GM18502 (cell line): Measurements from ENCODE around the gene DLG4.

ENCODE experiments used
- ATAC-seq: cut with Tn5 transposase; IDR thresholded peaks from one replicate; pipeline ENCODE4 v1.9.1; 2021; ENCODE audit warnings: mild to moderate bottlenecking; ENCODE audit not compliant: unreplicated experiment, poor library complexity

Gene DLG4

DNA sequence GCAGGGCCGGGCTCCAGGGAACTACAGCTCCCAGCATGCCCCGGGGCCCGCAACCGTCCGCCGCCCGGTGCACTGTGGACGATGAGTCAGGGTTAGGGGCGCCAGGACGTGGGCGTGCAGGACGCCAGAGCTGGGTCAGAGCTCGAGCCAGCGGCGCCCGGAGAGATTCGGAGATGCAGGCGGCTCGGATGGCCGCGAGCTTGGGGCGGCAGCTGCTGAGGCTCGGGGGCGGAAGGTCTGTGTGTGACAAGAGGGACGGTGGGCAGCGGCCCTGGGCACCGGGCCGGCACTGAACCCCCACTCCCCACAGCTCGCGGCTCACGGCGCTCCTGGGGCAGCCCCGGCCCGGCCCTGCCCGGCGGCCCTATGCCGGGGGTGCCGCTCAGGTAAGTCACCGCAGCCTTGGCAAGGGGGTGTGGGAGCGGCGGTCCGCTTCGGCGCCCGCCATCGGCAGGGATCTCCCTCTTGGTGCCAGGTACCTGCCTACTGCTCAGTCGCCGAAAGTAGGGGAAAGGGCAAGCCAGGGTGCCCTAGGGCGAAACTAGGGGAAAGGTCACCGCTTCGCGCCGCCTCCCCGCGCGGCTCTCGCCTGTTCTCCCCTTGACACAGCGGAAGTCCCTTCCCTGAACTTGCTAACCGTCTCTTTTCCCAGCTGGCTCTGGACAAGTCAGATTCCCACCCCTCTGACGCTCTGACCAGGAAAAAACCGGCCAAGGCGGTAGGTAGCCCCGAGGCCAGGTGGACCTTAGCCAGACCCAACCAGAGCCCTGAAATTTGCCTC is at the start of gene DLG4, which contains the start of gene ACADVL:
DLG4 (minus strand) TSS at position 25 of the 781 bp plus-strand sequence.
ACADVL (plus strand) TSS at position 127 of the 781 bp plus-strand sequence; CDS start at position 174, 47 bp downstream.
- peak; percentile 63 for ATAC-seq

DNA sequence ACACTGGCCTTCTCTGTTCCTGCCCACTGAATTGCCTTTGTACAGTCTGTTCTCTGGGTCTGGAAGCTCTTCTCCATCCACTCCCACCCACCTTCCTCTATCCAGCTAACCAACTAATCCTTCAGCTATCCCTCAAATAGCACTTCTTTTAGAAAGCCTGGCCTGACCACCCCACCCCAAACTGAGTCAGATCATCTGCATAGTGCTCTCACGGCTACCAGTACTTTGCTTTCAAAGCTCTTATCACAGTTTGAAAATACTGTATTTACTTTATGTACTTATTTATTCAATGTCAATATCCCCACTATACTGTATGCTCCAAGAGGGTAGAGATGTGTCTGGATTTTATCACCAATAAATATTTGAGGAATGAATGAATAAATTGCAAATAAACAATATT is 47.1 kb upstream of the DLG4 start:
- ATAC-seq = no peak

DNA sequence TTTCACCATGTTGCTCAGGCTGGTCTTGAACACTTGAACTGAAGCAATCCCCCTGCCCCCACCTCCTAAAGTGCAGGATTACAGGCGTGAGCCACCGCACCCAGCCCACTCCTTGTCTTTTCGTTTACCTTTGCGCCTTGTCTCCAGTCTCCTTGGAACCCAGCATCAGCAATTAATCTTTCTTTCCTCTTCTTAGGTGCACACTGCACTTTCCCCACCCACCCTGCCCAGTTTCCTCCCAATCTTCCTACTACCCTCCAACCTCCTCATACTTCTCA is 44.1 kb upstream of the DLG4 start:
- ATAC-seq = no peak

DNA sequence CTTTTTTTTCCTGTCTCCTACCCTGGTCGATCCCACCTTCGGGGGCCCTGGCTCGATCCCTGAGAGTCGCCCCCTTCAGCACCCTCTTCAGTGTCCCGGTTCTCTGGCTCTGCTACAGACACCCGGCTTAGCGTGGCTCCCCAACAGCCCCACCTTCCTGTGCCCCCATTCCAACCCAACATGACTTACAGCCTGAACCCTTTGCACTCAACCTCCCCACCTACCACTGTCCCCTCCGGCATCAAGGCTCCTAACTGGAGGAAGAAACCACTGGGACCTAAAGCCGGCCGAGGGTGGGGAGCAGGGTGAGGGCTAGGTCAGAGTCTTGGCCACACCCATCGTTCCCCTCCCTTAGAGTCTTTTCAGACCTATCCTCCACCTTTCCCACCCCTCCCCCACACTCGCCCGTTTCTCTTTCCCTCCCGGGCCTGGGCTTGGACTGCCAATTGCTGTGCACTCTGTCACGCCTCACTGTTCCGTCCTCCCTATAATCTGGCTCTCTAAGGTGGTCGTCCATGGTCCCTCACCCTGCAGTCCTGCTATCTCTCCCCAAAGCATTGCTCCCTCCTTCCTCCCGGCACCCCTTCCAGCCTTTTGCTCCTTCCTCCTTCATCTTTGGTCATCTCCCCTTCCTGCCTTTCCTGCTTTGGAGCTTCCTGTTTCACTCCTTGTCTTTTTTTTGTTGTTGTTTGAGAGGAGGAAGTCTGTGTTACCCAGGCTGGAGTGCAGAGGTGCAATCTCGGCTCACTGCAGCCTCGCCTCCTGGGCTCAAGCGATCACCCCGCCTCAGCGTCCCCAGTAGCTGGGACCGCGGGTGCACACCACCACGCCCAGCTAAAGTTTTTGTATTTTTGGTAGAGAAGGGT is 43.5 kb upstream of the DLG4 start:
- ATAC-seq = no peak

DNA sequence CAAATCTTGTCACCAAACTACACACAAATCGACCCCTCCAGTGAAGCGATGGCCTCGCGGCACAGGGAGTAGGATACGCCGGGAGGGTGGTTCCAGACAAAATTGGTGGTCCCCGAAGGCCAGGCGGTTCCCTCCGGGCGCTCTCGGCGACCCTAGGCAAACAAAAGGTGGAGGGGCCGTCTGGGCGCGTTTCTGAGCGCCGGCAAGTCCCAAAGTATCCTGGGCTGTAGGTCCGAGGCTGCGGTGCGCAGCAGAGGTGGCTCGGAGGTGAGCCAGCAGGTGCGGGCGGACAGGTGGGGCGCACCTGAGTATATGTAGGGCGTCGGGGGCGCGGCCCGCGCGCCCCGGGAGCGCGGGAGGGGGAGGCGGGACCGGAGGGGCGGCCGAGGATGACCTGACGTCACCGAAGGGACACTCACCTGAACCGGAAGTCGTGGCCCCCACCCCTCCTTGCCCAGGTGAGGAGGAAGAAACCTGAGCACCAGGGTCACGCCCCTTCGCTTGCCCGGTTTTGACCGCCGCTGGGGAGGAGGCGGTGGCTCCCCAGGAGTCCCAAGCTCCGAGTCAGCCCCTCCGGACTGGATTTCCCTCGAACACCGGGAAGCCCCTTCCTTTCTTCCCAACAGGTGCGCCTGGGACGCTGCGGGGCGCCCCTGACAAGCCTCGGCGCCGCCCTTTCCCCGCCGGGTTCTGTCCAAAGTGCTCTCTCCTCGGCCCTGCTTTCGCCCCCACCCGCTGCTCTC is 42.7 kb upstream of the DLG4 start, which contains the start of gene CLDN7:
CLDN7 (minus strand) TSS at position 287 of the 743 bp plus-strand sequence. CDS start 435 bp downstream, outside the sequence.
- no peak for ATAC-seq

DNA sequence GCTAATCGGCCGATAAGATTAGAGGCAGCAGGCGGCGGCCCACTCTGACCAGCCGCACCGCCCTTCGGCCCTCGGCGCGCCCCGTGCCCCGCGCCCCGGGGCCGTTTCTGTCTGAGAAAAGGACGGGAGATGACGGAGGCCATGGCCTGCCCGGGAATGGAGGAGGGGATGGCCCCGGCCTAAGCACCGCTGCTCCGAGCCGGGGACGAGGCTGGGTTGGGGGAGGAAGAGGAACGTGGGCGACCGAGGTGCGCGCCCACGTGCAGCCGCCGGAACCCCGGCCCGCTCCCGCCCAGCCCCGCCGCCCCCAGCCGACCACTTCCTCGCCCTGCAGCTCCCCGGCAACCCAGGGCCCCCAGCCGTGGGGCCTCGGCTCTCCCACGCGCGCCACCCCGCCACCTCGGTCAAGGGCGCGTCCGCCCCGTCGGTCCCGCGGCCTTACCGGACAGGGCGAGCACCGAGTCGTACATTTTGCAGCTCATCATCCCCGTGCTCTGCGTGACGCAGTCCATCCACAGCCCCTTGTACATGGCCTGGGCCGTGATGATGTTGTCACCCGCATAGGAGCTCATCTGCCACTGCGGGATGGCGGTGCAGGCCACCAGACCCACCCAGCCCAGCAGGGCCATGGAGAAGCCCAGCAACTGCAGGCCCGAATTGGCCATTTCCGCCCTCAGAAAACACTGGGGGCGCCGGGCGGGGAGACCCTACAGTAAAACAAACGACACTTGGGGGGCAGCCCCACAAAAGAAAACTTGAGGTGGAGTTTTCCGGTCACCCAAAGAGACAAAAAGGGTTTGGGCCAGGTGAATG is 41.9 kb upstream of the DLG4 start:
- no peak for ATAC-seq

DNA sequence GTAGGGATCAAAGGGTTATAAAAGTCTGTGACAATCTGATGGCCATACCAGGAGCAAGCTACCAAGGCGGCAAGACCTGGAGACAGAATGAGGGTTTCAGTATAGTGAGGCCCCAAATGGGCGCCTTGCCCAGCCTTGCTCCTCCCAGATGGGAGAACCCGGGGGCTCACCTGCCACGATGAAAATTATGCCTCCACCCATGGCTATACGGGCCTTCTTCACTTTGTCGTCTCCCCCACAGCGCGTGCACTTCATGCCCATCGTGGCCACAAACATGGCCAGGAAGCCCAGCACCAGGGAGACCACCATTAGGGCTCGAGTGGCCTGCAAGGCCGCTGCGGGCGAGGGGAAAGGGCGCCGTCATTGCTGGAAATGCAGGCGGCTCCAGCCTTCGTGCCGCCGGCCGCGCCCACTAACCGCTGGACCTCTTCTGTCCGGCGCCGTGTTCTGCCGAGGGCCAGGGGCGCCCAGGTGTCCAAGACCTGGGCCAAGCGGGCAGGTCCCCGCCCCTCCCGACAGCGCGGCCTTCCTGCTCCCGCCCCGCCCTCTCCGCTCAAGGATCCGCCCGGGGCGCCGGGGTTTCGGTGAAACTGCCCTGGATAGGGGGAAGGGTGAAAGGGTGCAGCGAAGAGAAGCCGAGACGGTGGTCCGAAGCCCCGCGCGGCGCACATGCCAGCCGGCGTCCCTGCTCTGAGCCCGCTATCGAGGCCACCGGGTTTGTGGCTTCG is 41.2 kb upstream of the DLG4 start:
- ATAC-seq = no peak

DNA sequence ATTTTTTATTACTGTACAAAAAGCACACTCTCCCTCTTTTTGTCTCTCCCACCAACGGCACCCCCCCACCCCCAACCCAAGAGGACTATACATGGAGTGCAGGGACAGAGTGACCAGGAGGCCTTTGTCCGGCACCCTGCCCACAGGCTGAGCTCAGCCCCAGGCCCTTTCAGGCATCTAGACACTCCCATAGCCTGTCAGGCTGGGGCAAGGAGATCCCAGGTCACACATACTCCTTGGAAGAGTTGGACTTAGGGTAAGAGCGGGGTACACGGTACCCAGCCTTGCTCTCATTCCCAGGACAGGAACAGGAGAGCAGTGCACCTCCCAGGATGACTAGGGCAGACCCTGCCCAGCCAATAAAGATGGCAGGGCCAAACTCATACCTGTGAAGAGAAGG is 40.5 kb upstream of the DLG4 start:
- ATAC-seq = no peak

DNA sequence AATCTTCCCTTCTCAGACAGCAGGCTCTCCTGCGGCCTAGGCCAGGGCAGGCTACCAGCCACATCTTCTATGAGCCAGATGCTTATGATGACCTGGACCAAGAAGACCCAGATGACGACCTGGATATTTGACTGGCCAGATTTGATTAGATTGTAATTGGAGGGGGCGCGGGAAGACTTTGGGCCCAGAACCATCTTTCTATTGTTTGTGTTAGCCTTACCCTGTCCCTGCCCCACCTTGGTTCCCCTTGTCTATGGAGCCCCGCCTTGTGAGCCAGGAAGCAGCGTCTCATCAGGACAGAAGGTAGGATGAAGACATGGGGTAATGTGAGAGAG is 39.9 kb upstream of the DLG4 start:
- no peak for ATAC-seq

DNA sequence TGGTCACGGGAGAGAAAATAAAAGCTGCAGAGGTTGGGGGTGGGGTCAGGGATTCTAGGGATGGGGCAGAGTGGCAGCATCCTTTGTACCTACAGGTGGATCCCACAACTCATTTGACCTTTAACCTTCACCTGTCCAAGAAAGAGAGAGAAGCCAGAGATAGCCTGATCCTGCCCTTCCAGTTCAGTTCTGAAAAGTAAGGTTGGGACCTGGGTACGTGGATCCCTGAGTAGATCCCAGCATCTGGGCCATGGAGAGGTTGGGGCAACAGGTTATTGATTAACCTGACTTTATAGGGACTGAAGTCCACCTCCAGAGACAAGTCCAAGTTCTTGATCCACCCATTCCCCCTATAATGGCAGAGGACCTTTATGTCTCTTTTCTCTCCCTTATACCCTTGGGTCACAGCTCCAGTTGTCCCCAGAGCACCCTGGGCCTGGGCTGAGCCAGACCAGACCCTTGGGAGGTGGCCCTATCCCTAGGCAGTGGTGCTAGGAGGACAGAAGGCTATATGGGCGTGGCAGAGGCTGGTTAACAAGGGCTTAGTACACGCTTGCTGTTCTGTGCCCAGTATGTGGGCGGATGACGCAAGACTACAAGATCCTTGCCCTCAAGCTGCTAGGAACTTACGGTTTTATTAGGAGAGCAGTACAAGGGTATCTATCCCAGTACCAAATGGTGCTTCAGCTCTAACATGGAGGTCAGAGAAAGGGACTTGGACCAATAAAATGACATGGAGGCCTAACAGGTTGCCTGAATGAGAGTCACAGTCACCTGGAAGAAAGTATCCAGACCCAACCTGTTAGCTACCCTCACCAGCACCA is 39.3 kb upstream of the DLG4 start:
- no peak for ATAC-seq

DNA sequence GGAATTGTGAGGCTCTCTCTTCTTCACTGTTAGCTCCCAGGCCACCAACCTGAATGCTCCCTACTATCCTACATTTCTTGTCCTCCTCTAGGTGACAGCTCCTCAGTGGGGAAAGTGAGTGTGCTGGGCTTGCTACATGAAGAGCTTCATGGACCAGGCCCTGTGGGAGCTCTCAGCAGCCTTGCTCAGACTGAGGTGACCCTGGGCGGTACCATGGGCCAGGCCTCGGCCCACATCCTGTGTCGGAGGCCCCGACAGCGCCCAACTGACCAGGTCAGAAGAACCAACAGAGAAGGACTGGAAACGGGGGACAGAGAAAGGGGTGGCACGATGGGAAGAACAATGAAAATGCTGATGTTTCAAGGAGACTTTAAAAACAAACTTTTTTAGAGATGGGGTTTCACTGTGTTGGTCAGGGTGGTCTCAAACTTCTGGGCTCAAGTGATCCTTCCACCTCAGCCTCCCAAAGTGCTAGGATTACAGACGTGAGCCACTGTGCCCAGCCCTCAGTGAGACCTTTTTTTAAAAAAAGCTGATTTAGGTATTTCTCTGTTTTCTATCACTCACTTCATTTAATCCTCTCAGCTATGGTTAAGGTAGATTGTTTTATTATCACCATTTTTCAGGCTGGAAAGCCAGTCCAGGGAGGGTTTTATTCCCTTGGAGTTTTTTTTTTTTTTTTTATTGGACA is 37.3 kb upstream of the DLG4 start:
- no peak for ATAC-seq

DNA sequence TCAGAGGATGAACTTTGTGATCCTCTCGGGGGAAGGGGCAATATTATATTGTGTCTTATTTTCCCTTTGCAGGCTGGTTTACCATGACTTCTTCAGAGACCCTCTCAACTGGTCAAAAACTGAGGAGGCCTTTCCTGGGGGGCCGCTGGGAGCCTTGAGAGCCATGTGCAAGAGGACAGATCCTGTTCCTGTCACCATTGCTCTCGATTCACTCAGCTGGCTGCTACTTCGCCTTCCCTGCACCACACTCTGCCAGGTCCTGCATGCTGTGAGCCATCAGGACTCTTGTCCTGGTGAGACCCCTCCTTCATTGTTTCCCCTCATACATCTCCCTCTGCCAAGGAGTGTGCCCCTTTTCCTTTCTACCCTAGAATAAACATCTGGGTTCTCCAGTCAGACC is 34.9 kb upstream of the DLG4 start:
- ATAC-seq = no peak

DNA sequence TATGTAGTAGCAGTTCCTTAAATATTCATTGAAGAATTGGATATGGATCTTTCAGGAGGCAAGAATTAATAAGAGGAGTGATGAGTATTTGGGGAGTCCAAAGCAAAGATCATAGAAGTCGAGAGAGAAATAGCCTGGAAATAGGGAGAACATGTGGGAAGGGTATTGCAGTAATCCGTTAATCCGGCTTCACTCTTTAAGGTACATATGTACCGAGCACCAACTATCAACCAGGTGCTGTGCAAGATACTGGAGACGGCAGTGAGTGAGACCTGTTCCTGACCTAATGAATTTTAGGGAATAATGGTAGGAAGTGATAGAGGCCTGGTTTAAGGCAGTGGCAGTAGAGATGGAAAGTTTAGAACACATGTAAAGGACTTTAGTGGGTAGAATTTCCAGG is 33.4 kb upstream of the DLG4 start:
- ATAC-seq = no peak

DNA sequence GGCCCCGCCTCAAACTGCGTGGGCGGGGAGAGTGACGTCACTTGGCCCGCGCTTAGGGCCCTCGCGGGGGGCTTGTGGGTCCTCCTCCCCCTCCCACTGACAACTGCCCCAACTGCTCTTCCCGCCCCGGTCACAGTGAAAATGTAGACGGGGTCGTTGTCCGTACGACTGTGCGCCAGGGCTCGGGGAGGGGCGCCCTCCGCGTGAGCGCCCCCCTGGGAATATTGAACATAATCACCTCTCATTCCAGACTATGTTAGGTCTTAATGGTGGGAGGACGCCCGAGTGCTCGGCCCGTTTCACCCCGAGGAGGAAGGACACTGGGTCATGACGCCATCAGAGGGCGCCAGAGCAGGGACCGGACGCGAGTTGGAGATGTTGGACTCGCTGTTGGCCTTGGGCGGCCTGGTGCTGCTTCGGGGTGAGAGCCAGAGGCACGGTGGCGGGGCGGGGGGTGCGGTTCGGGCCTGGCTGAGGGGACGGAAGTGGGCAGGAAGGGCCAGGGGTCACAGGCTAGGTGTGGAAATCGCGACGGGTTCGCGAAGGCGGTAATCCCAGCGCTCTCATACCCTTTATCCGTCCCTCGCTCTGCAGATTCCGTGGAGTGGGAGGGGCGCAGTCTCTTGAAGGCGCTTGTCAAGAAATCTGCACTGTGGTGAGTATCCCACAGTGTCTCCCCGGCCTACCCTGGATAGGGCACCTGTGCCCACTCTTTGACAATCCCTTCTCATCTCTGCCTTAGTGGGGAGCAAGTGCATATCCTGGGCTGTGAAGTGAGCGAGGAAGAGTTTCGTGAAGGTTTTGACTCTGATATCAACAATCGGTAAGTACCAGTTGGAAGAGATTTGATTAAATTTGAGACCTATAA is 32.8 kb upstream of the DLG4 start, which contains the start of gene ELP5:
ELP5 (plus strand) TSS at position 40 of the 868 bp plus-strand sequence; CDS start at position 376, 336 bp downstream.
- ATAC-seq = peak; percentile 59

DNA sequence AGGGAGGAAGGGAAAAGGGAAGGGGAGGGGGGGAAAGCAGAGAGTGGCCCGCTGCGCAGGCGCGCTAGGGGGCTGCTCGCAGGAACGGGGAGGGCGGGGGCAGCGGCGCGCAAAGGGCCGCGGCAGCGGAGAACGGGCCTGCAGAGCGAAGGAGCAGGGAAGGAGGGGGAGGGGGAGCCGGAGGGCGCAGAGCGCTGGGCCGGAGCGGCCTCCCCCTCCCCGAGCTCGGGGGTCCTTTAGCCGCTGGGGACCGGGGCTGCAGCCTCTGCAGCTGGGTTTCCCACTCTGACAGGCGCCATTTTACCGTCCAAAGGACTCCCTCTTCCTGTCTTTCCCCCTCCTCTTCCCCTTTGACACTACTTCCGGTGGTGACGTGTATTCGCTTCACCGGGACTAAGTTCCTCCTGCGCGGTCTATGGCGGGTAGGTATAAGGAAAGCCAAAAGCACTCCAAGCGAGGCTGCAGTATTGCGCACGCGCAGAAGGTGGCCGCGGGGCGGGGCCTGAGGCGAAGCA is 32.1 kb upstream of the DLG4 start, which contains the start of gene CTDNEP1:
CTDNEP1 (minus strand) TSS at position 74 of the 515 bp plus-strand sequence. CDS start 438 bp downstream, outside the sequence.
- peak; percentile 78 for ATAC-seq
